GM21423 (cell line): ENCODE results near the gene CERT1.
"Not testable (repeated sequence)": the region's sequence is repeated elsewhere in the genome, so short reads cannot be mapped to it uniquely, and the experiment has no call there.

Source experiments
- ATAC-seq: cut with Tn5 transposase; IDR thresholded peaks from one replicate; pipeline ENCODE4 v1.9.1; 2021; ENCODE audit warnings: mild to moderate bottlenecking, moderate library complexity; ENCODE audit not compliant: unreplicated experiment

The CERT1 gene

DNA sequence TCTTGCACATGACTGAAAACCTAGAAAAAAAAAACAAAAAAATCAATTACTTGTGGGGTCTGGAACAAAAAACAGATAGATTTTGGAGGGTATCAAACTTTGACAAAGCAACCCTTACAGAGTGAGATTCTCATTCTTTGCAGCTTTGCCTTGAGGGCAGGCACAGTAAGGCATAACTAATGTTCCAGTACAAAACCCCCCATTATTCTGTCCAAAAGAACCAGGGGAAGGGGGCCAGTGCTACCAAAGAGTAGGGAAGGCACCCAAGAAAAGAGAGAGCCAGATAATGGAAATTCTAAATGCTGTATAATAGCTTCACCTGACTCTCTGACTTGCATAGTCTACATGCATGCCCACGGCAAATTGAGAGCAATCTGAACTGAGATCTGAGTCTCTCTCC, 13.2 kb upstream of the CERT1 start:
- ATAC-seq, result no peak

DNA sequence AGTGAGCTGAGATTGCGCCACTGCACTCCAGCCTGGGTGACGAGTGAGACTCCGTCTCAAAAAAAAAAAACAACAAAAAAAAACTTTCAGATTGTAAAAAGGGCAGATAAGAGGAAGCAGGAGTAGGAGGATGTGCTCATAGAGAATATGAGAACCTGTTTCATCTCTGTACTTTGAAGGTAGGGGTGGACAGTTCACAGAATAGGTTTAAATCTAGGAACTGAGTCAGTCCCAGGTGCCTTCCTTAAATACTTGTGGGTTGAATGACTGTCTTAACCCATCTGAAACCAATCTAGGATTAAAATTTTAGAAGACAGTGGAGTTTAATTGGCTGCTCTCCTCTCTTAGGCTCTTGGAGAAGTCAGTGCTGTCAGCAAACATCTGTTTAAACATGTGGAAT, 12.6 kb upstream of the CERT1 start:
- ATAC-seq, result peak; percentile 88

GRCh38 chr5:75523275-75523674, 11.8 kb upstream of the CERT1 start:
- ATAC-seq, result no peak

- no peak for ATAC-seq
These were observed 11.1 kb upstream of the CERT1 start for GRCh38 chr5:75522542-75522941.

DNA sequence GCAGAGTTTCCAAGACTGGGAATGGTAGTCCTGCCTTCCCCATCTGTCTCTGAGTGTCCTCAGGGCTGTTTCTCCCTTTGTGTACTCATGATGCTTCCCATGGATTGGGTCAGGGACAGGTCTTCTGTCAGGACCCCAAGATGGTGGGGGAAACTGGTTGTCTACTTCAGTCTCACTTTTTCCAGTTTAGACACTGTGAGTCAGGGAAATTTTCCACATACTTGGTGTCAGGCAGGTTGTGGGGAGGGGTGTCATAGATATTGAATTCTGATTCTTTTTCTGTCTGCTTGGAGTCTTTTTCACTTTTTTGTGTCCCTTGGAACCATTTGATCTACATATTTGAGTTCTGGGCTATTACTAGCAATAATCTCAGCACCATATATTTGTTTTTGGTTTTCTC, 10.6 kb upstream of the CERT1 start:
- ATAC-seq, result no peak

- no peak for ATAC-seq
These were observed 9.8 kb upstream of the CERT1 start for GRCh38 chr5:75521195-75521594.

GRCh38 chr5:75519761-75520160, 8.3 kb upstream of the CERT1 start:
- ATAC-seq, result no peak

DNA sequence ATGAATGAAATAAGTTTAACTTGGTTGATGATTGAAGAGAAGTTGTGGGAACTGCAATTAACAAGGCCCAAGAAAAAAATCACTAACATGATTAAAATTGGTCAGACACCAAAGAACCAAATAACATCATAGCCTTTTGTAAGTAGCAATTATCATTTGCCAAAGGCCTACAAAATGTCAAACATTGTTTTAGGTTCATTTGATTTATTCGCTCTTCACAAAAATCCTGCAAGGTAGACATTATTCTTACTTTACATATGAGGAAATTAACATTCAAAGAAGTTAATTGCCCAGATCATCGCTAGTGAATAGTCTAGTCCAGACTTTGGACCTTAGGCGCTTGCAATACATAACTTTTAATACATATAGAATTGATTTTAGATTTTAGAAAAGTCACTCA, 2.9 kb upstream of the CERT1 start:
- no peak for ATAC-seq

GRCh38 chr5:75513841-75514240, 2.4 kb upstream of the CERT1 start:
- ATAC-seq, result no peak

GRCh38 chr5:75512383-75513074, 1.1 kb upstream of the CERT1 start:
- ATAC-seq, result no peak

DNA sequence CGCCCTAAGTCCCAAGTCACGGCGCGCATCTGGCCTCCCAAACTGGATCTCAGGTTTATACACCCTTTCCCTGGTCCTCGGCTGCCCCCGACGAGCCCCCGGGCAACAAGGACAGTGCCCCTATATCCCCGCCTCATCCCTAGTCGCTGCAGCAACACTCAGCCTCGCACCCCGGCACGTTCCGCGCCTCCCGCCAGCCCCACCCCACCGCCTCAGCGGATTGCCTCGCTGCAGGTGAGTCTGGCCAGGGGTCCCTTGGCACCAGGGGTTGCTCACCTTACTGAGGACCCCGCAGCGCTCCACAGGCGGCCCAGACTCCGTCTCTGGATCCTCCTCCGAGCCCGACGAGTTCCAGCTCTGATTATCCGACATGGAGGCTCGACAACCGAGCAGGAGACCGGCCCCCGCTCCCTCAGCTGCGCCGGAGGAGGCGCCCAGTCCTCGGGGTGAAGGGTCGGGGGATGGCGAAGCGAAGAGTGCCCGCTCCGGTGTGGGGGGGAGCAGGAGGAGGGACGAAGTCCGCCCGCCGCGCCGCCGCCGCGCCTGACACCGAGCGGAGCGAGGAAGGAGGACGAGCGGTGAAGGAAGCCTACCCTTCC, 494 bp downstream of the CERT1 start:
- peak; percentile 21 for ATAC-seq

- peak; percentile 7 for ATAC-seq
These were observed 1.0 kb downstream of the CERT1 start for GRCh38 chr5:75510417-75510835.

GRCh38 chr5:75509956-75510355, 1.5 kb downstream of the CERT1 start:
- ATAC-seq, result no peak

GRCh38 chr5:75509546-75509945, 1.9 kb downstream of the CERT1 start:
- no peak for ATAC-seq

- ATAC-seq, result no peak
These were observed 3.6 kb downstream of the CERT1 start for GRCh38 chr5:75507841-75508240.

GRCh38 chr5:75505112-75505511, 6.3 kb downstream of the CERT1 start:
- not testable (repeated sequence) for ATAC-seq

GRCh38 chr5:75498875-75499274, 12.6 kb downstream of the CERT1 start:
- not testable (repeated sequence) for ATAC-seq

DNA sequence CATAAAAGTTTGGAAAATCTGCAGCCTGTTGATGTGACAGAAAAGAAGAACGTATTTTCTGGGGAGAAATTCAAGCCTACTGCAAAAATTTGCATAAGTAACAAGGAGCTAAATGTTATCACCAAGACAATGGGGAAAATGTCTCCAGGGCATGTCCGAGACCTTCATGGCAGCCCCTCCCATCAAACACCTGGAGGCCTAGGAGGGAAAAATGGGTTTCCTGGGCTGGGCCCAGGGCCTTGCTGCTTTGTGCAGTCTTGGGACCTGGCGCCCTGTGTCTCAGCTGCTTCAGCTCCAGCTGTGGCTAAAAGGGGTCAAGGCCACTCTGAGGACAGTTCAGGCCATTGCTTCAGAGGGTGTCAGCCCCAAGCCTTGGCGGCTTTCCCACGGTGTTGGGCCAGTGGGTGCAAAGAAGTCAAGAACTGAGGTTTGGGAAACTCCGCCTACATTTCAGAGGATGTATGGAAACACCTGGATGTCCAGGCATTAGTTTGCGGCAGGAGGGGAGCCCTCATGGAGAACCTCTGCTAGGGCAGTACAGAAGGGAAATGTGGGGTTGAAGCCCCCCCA, 13.1 kb downstream of the CERT1 start:
- ATAC-seq, result no peak

DNA sequence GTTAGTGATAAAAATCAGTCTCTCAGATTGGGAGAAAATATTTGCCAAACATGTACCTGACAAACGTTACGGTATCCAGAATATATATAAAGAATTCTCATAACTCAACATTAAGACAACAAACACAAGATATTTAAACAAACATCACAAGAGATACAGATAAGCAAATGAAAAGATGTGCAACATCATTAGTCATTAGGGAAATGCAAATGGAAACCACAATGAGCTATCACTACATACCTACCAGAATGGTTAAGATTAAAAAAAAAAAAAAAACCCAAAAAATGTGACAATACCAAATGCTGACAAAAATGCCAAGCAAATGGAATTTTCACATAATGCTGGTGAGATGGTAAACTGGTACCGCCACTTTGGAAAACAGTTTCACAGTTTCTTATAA, 15.4 kb downstream of the CERT1 start:
- no peak for ATAC-seq

DNA sequence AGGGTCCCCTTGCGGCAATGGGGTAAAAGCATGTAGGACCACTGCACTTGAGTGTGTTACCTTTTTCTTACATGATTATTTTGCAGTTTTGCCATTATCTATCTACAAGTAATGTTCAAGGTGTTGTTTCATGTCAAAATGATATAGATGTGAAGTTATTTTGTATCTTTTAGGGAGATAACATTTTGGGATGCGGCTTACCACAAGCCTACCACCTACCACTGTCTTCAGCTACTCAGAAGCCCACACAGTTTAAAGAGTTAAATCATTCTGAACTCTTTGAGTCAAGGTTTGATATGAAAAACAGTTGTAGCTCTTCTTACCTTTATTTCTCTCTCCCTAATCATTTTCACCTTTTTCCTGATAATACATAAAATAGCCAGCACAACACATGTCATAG, 19.8 kb downstream of the CERT1 start:
- ATAC-seq, result no peak

DNA sequence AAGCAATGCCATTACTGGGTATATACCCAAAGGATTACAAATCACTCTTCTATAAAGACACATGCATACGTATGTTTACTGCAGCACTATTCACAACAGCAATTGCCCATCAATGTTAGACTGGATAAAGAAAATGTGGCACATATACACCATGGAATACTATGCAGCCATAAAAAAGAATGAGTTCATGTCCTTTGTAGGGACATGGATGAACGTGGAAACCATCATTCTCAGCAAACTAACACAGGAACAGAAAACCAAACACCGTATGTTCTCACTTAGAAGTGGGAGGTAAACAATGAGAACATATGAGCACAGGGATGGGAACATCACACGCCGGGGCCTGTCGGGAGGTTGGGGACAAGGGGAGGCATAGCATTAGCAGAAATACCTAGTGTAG, 21.6 kb downstream of the CERT1 start:
- not testable (repeated sequence) for ATAC-seq

DNA sequence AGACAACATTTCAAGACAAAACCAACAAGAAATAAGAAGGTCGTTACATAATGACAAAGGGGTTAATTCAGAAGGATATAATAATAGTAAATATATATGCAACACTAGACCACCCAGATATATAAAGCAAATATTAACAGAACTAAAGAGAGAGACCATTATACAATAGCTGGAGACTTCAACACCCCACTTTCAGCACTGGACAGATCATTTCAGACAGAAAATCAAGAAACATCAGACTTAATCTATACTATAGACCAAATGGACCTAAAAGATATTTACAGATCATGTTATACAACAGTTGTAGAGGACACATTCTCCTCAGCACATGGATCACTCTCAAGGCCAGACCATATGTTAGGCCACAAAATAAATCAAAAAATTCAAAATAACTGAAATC, 26.8 kb downstream of the CERT1 start:
- no peak for ATAC-seq

DNA sequence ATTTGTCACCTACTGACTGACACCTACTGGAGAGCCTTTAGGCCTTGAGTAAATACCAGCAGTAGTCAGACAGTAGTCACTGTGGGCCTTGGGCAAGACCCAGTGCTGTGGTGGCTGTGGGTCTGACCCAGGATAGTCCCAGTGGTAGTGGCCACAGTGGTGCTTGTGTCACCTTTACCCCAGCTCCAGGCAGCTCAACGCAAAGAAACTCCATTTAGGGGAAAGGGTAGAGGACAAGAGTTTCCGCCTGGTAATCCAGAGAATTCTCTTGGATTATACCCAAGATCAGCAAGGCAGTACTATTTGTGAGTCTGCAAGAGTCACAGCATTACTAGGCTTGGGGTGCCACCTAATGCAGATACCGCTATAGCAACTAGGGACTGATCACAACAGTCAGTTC, 28.9 kb downstream of the CERT1 start:
- ATAC-seq, result no peak
